Mesothelial cell of epicardium (in vitro differentiated cells): Measurements from ENCODE around the gene SYNDIG1. TPM values are rescaled to one million over a fixed set of nuclear protein-coding genes. Genes with fewer than 3 reads are reported as not detected.

Experiments
- DNase-seq, 2 experiments: peaks; one replicate each; pipeline ENCODE4 v3.0.0; 2021; ENCODE audit warnings: low spot score in 2 of 2; ENCODE audit not compliant: unreplicated experiment in 2 of 2
- H3K27ac Mint-ChIP-seq: 2 replicates; pipeline ENCODE4 v1.8.0; 2021; ENCODE audit warnings: mixed read lengths
- H3K27me3 Mint-ChIP-seq: 2 replicates; pipeline ENCODE4 v1.8.0; 2021; ENCODE audit warnings: low read depth, mixed read lengths
- H3K36me3 Mint-ChIP-seq: 2 replicates; pipeline ENCODE4 v1.8.0; 2021; ENCODE audit warnings: mixed read lengths
- H3K4me1 Mint-ChIP-seq: 2 replicates; pipeline ENCODE4 v1.8.0; 2021; ENCODE audit warnings: mixed read lengths
- H3K4me3 Mint-ChIP-seq: 2 replicates; pipeline ENCODE4 v1.8.0; 2021; ENCODE audit warnings: mild to moderate bottlenecking, moderate library complexity, mixed read lengths
- H3K9me3 Mint-ChIP-seq: 2 replicates; pipeline ENCODE4 v1.8.0; 2021; ENCODE audit warnings: mixed read lengths
- total RNA-seq: library from RNA; stranded (reverse); gene quantifications from 3 replicates; pipeline ENCODE4 v1.2.1, GENCODE V29; 2021
- TF ChIP-seq, protein P1 (sequence below): fragments of 200-600 bp; sonication (generic); IDR thresholded peaks from one replicate; pipeline ENCODE4 v1.5.0; 2021; ENCODE audit warnings: antibody characterized with exemption; ENCODE audit not compliant: unreplicated experiment

Gene SYNDIG1
- total RNA-seq, 1 donor from 2014 or later = 0.80 TPM

- H3K4me3 Mint-ChIP-seq = no peak overlapping the region
- H3K27ac Mint-ChIP-seq = no peak overlapping the region
- peaks cover 5% of the 10 kb centered on the region for H3K27me3 Mint-ChIP-seq
- TF ChIP-seq, protein P1, sequence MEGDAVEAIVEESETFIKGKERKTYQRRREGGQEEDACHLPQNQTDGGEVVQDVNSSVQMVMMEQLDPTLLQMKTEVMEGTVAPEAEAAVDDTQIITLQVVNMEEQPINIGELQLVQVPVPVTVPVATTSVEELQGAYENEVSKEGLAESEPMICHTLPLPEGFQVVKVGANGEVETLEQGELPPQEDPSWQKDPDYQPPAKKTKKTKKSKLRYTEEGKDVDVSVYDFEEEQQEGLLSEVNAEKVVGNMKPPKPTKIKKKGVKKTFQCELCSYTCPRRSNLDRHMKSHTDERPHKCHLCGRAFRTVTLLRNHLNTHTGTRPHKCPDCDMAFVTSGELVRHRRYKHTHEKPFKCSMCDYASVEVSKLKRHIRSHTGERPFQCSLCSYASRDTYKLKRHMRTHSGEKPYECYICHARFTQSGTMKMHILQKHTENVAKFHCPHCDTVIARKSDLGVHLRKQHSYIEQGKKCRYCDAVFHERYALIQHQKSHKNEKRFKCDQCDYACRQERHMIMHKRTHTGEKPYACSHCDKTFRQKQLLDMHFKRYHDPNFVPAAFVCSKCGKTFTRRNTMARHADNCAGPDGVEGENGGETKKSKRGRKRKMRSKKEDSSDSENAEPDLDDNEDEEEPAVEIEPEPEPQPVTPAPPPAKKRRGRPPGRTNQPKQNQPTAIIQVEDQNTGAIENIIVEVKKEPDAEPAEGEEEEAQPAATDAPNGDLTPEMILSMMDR = no peak
- DNase-seq = no peak
- no peaks in the 10 kb centered on the region for H3K36me3 Mint-ChIP-seq
- no peaks in the 10 kb centered on the region for H3K9me3 Mint-ChIP-seq
- no peaks in the 10 kb centered on the region for H3K4me1 Mint-ChIP-seq
Observed at GRCh38 chr20:24578567-24579415, 109.4 kb downstream of the SYNDIG1 start.

DNA sequence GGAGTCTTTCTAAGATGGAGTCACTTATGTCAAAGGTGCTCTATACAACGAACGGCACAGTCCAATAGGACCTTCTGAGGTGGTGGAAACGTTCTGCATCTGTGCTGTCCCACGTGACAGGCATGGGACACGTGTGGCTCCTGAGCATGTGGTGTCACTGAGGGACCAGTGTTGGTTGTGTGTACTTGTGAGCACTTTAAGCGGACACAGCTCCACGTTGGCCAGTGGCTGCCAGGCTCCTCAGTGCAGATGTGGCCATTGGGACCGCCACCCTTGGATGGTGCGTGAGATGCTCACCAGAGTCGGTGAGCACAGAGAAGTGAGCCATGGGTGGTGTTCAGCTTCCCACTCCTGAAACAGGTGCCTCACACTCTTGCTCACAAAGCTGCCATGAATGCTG lies 110.0 kb downstream of the SYNDIG1 start:
- Mint-ChIP-seq H3K27me3 (peaks cover 5% of the 10 kb centered on the region), H3K36me3 (no peaks in the 10 kb centered on the region), H3K4me3 (no peak overlapping the region), H3K27ac (no peak overlapping the region), H3K9me3 (no peaks in the 10 kb centered on the region), H3K4me1 (no peaks in the 10 kb centered on the region)
- TF ChIP-seq, protein P1 = no peak
- no peak for DNase-seq

GRCh38 chr20:24580006-24580405 lies 110.6 kb downstream of the SYNDIG1 start:
- no peaks in the 10 kb centered on the region for H3K36me3 Mint-ChIP-seq
- DNase-seq = no peak
- no peak overlapping the region for H3K4me3 Mint-ChIP-seq
- no peaks in the 10 kb centered on the region for H3K4me1 Mint-ChIP-seq
- no peak overlapping the region for H3K27ac Mint-ChIP-seq
- H3K9me3 Mint-ChIP-seq = no peaks in the 10 kb centered on the region
- H3K27me3 Mint-ChIP-seq = peaks cover 5% of the 10 kb centered on the region
- TF ChIP-seq, protein P1 = no peak

- H3K9me3 Mint-ChIP-seq = no peaks in the 10 kb centered on the region
- TF ChIP-seq, protein P1 = no peak
- no peak overlapping the region for H3K4me3 Mint-ChIP-seq
- no peaks in the 10 kb centered on the region for H3K36me3 Mint-ChIP-seq
- no peaks in the 10 kb centered on the region for H3K4me1 Mint-ChIP-seq
- peaks cover 5% of the 10 kb centered on the region for H3K27me3 Mint-ChIP-seq
- DNase-seq = no peak
- H3K27ac Mint-ChIP-seq = no peak overlapping the region
Observed at GRCh38 chr20:24580855-24581254, 111.4 kb downstream of the SYNDIG1 start.

- Mint-ChIP-seq H3K4me3 (no peak overlapping the region), H3K27ac (no peak overlapping the region), H3K9me3 (no peaks in the 10 kb centered on the region), H3K27me3 (peaks cover 7% of the 10 kb centered on the region), H3K36me3 (no peaks in the 10 kb centered on the region), H3K4me1 (no peaks in the 10 kb centered on the region)
- DNase-seq = no peak
- TF ChIP-seq, protein P1 = no peak
Observed at GRCh38 chr20:24581443-24582170, 112.2 kb downstream of the SYNDIG1 start.
